ENCODE results near the gene NUB1. TPM values are rescaled to one million over a fixed set of nuclear protein-coding genes. Genes with fewer than 3 reads are reported as not detected.
"Not testable (repeated sequence)": the region's sequence is repeated elsewhere in the genome, so short reads cannot be mapped to it uniquely, and the experiment has no call there.

Gene NUB1
- total RNA-seq, 1 donor from 2014 or later = 61.7 TPM

- Mint-ChIP-seq H3K27me3 (ENCODE audit: unreplicated experiment) (peaks cover 34% of the 10 kb centered on the region), H3K9me3 (ENCODE audit: unreplicated experiment) (peaks cover 4% of the 10 kb centered on the region), H3K36me3 (ENCODE audit: unreplicated experiment) (no peaks in the 10 kb centered on the region), H3K27ac (ENCODE audit: unreplicated experiment) (no peak overlapping the region), H3K4me1 (ENCODE audit: unreplicated experiment) (peaks cover 5% of the 10 kb centered on the region), H3K4me3 (ENCODE audit: unreplicated experiment) (no peak overlapping the region)
- no peak for DNase-seq (ENCODE audit: extremely low spot score, unreplicated experiment)
- TF ChIP-seq, protein P1, sequence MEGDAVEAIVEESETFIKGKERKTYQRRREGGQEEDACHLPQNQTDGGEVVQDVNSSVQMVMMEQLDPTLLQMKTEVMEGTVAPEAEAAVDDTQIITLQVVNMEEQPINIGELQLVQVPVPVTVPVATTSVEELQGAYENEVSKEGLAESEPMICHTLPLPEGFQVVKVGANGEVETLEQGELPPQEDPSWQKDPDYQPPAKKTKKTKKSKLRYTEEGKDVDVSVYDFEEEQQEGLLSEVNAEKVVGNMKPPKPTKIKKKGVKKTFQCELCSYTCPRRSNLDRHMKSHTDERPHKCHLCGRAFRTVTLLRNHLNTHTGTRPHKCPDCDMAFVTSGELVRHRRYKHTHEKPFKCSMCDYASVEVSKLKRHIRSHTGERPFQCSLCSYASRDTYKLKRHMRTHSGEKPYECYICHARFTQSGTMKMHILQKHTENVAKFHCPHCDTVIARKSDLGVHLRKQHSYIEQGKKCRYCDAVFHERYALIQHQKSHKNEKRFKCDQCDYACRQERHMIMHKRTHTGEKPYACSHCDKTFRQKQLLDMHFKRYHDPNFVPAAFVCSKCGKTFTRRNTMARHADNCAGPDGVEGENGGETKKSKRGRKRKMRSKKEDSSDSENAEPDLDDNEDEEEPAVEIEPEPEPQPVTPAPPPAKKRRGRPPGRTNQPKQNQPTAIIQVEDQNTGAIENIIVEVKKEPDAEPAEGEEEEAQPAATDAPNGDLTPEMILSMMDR (IDR thresholded peaks at IDR 0.05) = no peak
These were observed 42.1 kb upstream of the NUB1 start for GRCh38 chr7:151299530-151299929.

DNA sequence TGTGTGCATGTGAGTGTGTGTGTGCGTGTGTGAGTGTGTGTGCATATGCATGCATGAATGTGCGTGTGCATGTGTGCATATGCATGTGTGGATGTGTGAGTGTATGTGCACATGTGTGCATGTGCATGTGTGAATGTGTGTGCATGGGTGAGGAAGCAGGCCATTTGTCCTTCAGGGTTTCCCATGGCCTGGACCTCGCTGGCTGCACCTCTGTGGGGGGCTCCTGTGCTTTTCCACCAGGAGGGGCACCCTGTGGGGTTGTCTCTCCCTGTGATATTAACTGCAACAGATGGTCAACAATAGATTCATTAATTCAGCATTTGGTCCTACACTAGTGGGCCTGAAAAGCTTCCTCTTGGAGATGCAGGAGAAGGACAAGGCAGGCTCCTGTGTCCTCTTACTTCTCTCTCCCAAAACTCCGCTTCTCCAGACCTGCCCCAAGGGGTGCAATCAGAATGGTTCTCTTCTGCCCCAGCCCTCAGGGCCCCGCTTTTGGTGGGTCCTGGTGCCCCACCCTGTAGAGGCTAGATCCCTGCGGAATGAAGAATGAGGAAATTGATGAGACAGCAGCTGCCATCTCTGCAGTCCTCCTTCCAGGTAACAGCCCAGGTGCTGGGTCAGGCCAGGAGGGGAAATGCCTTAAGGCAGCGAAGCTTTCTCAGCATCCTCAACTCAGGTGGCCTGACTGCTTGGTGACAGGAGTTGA lies 41.5 kb upstream of the NUB1 start:
- Mint-ChIP-seq H3K36me3 (ENCODE audit: unreplicated experiment) (no peaks in the 10 kb centered on the region), H3K27ac (ENCODE audit: unreplicated experiment) (no peak overlapping the region), H3K4me3 (ENCODE audit: unreplicated experiment) (no peak overlapping the region), H3K9me3 (ENCODE audit: unreplicated experiment) (peaks cover 4% of the 10 kb centered on the region), H3K4me1 (ENCODE audit: unreplicated experiment) (peaks cover 10% of the 10 kb centered on the region), H3K27me3 (ENCODE audit: unreplicated experiment) (peaks cover 33% of the 10 kb centered on the region)
- peak; percentile 59 for DNase-seq (ENCODE audit: extremely low spot score, unreplicated experiment)
- TF ChIP-seq, protein P1 (IDR thresholded peaks at IDR 0.05) = no peak

DNA sequence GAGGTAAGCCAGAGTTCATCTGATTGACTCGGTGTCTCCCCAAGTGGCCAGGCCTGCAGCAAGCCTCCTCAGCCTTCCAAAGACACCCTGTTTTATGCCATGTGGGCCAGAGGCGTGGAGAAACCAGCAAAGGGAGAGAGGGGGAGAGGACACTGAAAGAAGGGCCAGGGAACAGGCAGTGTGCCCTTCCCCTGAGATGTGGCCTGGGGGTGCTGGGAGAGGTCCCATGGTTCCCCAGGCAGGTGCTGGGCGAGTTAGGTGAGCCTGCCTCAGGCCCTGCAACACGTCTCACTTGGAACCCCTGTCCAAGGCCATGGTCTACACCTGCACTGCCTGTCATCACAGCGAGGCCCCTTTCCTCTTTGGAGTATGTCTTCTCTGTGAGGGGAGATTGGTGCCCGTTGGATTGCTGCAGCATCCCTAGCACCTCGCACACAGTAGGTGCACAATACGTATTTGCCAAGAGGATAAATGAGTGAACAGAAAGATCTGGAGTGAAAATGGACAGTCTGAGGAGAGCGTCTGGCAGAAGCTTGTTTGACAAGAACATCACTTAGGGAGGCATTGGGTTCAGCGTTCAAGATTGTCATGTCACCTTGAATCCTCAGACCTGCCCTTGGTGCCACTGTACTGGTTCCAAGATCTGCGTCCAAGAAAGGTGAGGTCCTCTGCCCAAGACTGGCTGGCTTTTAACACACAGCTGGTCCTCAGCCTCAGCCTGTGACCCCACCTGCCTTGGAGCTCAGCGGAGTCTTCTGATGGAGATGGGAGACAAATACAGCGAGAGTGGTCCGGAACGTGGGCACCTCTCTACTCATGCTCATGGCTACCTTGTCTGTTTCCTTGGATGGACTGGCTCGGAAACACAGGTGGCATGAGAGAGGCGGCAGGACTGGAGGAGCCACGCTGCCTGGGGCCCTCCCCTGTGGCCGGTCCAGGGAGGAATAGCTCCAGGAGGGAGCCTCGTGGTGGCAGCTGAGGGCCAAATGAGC lies 39.8 kb upstream of the NUB1 start:
- Mint-ChIP-seq H3K27ac (ENCODE audit: unreplicated experiment) (no peak overlapping the region), H3K27me3 (ENCODE audit: unreplicated experiment) (peaks cover 37% of the 10 kb centered on the region), H3K4me3 (ENCODE audit: unreplicated experiment) (no peak overlapping the region), H3K36me3 (ENCODE audit: unreplicated experiment) (no peaks in the 10 kb centered on the region), H3K9me3 (ENCODE audit: unreplicated experiment) (no peaks in the 10 kb centered on the region), H3K4me1 (ENCODE audit: unreplicated experiment) (peaks cover 11% of the 10 kb centered on the region)
- DNase-seq (ENCODE audit: extremely low spot score, unreplicated experiment) = peak; percentile 80
- TF ChIP-seq, protein P1 (IDR thresholded peaks at IDR 0.05) = no peak

DNA sequence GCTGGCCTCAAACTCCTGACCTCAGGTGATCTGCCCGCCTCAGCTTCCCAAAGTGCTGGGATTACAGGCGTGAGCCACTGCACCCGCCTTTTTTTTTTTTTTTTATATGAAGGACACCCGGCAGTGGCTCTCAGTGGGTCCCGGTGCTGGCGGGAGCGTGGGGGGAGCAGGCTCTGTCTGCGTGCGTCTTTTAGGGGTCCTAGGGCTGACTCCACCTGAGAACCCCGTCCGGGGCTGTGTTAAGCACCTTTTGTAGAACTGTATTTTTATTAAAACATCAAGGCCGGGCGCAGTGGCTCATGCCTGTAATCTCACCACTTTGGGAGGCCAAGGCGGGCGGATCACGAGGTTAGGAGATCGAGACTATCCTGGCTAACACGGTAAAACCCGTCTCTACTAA lies 37.4 kb upstream of the NUB1 start:
- H3K36me3 Mint-ChIP-seq (ENCODE audit: unreplicated experiment); H3K4me3 Mint-ChIP-seq (ENCODE audit: unreplicated experiment); H3K9me3 Mint-ChIP-seq (ENCODE audit: unreplicated experiment); H3K27ac Mint-ChIP-seq (ENCODE audit: unreplicated experiment): not testable (repeated sequence)
- H3K27me3 Mint-ChIP-seq (ENCODE audit: unreplicated experiment) = peaks cover 39% of the 10 kb centered on the region
- peaks cover 11% of the 10 kb centered on the region for H3K4me1 Mint-ChIP-seq (ENCODE audit: unreplicated experiment)
- DNase-seq (ENCODE audit: extremely low spot score, unreplicated experiment) = peak; percentile 66

GRCh38 chr7:151304856-151305255 lies 36.8 kb upstream of the NUB1 start:
- no peak for DNase-seq (ENCODE audit: extremely low spot score, unreplicated experiment)
- Mint-ChIP-seq H3K9me3 (ENCODE audit: unreplicated experiment) (no peaks in the 10 kb centered on the region), H3K27me3 (ENCODE audit: unreplicated experiment) (peaks cover 42% of the 10 kb centered on the region), H3K36me3 (ENCODE audit: unreplicated experiment) (no peaks in the 10 kb centered on the region), H3K4me1 (ENCODE audit: unreplicated experiment) (peaks cover 11% of the 10 kb centered on the region), H3K27ac (ENCODE audit: unreplicated experiment) (no peak overlapping the region), H3K4me3 (ENCODE audit: unreplicated experiment) (peak overlapping the region; percentile 48)
- TF ChIP-seq, protein P1 (IDR thresholded peaks at IDR 0.05) = no peak
